BJ (cell line): ENCODE measurements around the gene WWOX. TPM values are rescaled to one million over a fixed set of nuclear protein-coding genes. Genes with fewer than 3 reads are reported as not detected.

Source experiments
- CTCF ChIA-PET: fragments of 350-600 bp; formaldehyde crosslinking; extraction: SDS; loops from one replicate; lab custom pipeline; 2021; ENCODE audit warnings: antibody characterized with exemption, inconsistent platforms; lab: Yijun Ruan, JAX
- POLR2A ChIA-PET: fragments of 300-600 bp; sonication (Branson Sonifier 250); formaldehyde crosslinking; extraction: SDS; loops from one replicate; lab custom pipeline; 2021; ENCODE audit warnings: antibody characterized with exemption; lab: Charles Lee
- DNase-seq: peaks from one replicate; pipeline ENCODE4 v3.0.0-alpha.2; 2011; ENCODE audit warnings: low read depth
- H3K27me3 ChIP-seq: 2 replicates; pipeline ENCODE4 v1.6.0; 2011; ENCODE audit warnings: low read length; ENCODE audit not compliant: control insufficient read depth, insufficient read depth
- H3K36me3 ChIP-seq: 2 replicates; pipeline ENCODE4 v1.5.1; 2011; ENCODE audit warnings: low read length; ENCODE audit not compliant: control insufficient read depth, insufficient read depth
- H3K4me3 ChIP-seq: 2 replicates; pipeline ENCODE4 v1.5.1; 2011; ENCODE audit warnings: low read depth, mild to moderate bottlenecking, control low read depth, low read length
- polyA plus RNA-seq: library from polyadenylated mRNA; depleted of rRNA; stranded (reverse); fragments of >200 nt; gene quantifications from 2 replicates; pipeline ENCODE4 v1.2.3, GENCODE V29; 2011
- TF ChIP-seq, protein P1 (sequence below): IDR thresholded peaks from 2 replicates; pipeline ENCODE4 v1.5.1; 2011; ENCODE audit warnings: low read depth, mild to moderate bottlenecking, control low read depth, inconsistent platforms, low read length, moderate library complexity; ENCODE audit not compliant: insufficient read depth

The WWOX gene
- polyA plus RNA-seq, 1 experiment, result 3.1 TPM

DNA sequence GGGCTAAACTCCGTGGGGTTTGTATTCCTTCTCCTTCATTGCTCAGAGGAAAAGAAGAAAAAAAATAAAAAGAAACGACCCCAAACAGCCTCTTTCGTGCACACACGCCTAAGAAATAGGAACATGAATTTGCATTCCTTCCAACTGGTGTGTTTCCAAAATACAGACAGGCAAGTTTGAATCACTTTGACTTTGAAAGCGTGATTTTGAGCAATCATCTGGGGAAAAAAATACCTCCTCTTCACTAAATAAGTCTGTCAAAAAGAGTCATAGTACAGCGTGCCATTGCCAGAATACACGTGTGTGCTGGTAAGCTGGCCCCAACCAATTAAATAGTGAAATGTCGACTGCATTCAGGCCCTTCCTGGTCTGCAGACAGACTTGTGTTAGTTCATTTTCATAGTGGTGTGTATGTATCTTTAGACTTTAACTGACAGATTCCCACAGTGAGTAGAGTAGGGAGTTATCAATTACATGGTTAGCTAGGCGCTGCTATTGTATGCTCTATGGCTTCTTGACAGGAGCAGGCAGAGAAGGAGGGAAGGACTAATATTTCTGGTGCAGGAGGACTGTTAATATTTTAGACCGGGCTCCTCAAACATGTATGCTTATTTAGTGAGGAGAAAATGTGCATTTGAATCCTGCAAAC, 882.8 kb downstream of the WWOX start:
- ChIA-PET CTCF (no interaction called here), POLR2A (no interaction called here)
- no peaks in the 10 kb centered on the region for H3K36me3 ChIP-seq
- H3K4me3 ChIP-seq, result no peak overlapping the region
- H3K27me3 ChIP-seq, result no peaks in the 10 kb centered on the region
- TF ChIP-seq, protein P1, sequence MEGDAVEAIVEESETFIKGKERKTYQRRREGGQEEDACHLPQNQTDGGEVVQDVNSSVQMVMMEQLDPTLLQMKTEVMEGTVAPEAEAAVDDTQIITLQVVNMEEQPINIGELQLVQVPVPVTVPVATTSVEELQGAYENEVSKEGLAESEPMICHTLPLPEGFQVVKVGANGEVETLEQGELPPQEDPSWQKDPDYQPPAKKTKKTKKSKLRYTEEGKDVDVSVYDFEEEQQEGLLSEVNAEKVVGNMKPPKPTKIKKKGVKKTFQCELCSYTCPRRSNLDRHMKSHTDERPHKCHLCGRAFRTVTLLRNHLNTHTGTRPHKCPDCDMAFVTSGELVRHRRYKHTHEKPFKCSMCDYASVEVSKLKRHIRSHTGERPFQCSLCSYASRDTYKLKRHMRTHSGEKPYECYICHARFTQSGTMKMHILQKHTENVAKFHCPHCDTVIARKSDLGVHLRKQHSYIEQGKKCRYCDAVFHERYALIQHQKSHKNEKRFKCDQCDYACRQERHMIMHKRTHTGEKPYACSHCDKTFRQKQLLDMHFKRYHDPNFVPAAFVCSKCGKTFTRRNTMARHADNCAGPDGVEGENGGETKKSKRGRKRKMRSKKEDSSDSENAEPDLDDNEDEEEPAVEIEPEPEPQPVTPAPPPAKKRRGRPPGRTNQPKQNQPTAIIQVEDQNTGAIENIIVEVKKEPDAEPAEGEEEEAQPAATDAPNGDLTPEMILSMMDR, result no peak
- no peak for DNase-seq

DNA sequence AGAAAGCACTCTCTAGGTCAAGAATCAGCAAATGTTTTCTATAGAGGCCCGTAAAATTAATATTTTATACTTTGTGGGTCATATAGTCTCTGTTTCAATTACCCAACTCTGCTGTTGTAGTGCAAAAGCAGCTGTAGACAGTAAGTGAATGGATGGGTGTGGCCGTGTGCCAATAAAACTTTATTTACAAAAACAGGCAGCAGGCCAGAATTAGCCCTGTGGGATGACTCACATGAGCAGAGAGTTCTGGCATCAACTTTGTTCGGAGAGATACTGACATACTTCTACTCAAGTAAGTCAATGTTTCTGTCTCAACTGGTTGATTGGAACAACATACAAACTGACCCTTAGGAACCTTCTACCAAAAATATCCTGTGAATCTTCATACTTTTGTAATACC, 884.9 kb downstream of the WWOX start:
- no peak for DNase-seq
- Histone ChIP-seq H3K27me3 (no peaks in the 10 kb centered on the region), H3K4me3 (no peak overlapping the region), H3K36me3 (no peaks in the 10 kb centered on the region)
- TF ChIP-seq, protein P1, result no peak
- POLR2A ChIA-PET, result no interaction called here
- CTCF ChIA-PET, result no interaction called here

DNA sequence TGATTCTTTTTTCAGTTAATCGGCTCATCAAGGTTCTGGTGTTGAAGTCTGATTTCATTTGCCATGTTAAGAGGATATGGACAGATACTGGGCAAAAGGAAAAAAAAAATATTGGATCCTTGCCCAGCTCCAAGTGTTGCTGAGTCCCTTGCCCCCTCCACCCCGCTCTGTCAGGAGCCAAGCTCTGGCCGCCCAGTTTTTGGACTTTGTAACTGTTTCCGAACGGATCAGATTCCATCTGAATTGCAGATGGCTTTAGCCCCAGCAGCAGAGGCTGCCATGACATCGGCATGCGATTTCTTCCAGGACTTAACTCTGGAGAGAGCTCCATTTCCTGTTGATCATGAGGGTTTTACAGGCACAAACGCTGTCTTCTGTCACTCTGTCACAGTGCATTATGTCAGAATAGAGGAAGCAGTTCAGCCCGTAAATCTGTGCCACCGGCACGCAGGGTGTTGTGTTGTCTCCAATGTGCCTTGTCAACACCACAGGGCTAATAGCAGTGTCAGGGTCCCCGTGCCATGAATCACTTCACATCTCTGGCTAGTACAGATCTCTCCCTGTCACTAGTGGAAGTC, 885.5 kb downstream of the WWOX start:
- POLR2A ChIA-PET, result no interaction called here
- no peak overlapping the region for H3K4me3 ChIP-seq
- no peak for DNase-seq

DNA sequence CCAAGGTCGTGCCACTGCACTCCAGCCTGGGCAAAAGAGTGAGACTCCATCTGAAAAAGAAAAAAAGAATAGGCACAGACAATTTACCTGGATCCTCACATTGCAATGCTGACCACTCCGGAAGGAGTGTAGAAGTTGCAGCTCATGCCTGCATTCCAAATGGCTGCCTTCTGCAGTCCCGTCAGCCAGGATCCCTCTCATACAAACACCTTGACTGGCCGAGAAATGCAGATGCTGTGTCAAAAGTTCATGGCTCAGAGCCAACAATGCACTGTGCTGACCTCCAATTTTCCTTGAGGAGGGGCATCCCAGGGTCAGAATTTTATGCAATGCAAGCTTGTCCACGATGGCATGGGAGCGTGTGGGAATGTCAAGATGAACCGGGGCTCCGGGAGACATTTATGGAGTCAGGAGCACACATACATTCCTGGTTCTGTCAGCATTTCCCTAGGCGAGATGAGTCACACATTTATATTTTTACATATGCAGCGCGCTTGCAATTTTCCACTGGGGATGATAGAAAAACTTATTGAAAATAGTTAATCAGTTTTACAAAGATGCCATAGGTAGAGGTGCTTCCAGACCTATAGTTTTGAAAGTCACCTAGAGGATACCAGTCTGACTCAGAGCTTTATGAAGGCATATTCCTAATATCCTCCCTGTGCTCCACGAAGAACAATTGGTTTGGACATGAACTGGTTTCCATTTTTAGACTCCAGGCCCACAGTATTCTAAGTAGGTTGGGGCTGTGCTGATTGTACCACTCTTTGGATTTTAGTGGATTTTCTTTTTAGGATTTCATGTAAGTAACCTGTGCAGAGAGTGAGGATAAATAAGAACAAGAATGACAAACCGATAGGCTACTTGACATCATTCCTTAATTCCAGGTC, 886.5 kb downstream of the WWOX start:
- Histone ChIP-seq H3K27me3 (no peaks in the 10 kb centered on the region), H3K36me3 (no peaks in the 10 kb centered on the region), H3K4me3 (no peak overlapping the region)
- ChIA-PET POLR2A (no interaction called here), CTCF (no interaction called here)
- no peak for DNase-seq
- TF ChIP-seq, protein P1, result no peak

More for the DNA sequence above, 885.5 kb downstream of the WWOX start:
- TF ChIP-seq, protein P1, result no peak
- H3K36me3 ChIP-seq, result no peaks in the 10 kb centered on the region
- CTCF ChIA-PET, result no interaction called here
- H3K27me3 ChIP-seq, result no peaks in the 10 kb centered on the region

DNA sequence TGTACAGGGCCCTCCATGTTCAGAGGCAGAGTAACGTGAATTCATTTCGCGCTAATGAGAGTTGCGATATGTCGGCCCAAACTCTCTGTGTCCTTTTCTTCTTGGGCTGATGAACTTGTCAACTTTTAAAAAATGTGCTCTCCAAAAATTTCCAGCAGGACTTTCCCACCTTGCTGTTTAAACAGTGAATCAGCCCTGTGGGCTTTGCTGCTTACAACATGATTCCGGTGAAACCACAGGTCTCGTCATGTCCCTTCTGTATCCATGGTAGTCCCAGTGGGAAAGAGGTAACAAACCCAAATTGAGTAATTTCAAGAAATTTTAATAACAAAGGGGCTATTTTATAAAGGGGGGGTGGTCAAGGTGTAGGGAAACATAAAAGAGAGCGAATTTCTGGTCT, 888.2 kb downstream of the WWOX start:
- Histone ChIP-seq H3K4me3 (no peak overlapping the region), H3K27me3 (no peaks in the 10 kb centered on the region), H3K36me3 (no peaks in the 10 kb centered on the region)
- POLR2A ChIA-PET, result no interaction called here
- no peak for DNase-seq
- CTCF ChIA-PET, result no interaction called here
- TF ChIP-seq, protein P1, result no peak
